RWPE2 (cell line): ENCODE results near the gene RNASE4.

Experiments used
- ATAC-seq: fragments of 200-7000 bp; cut with Tn5 transposase; 3 replicates; pipeline ENCODE4 v1.9.1; 2021; ENCODE audit warnings: low read depth
- DNase-seq: peaks from one replicate; pipeline ENCODE4 v3.0.0-alpha.2; 2020; ENCODE audit warnings: low spot score
- H3K27ac ChIP-seq: fragments of 450-650 bp; 2 replicates; pipeline ENCODE4 v1.5.1; 2017; ENCODE audit warnings: mild to moderate bottlenecking; ENCODE audit not compliant: poor library complexity, severe bottlenecking
- H3K27me3 ChIP-seq: fragments of 250-450 bp; sonication (Bioruptor Pico); 2 replicates; pipeline ENCODE4 v1.5.1; 2021; ENCODE audit warnings: mild to moderate bottlenecking, moderate library complexity; ENCODE audit not compliant: insufficient read depth, poor library complexity, severe bottlenecking
- H3K36me3 ChIP-seq: fragments of 250-450 bp; sonication (Bioruptor Pico); 2 replicates; pipeline ENCODE4 v1.5.1; 2020; ENCODE audit warnings: low read depth, mild to moderate bottlenecking, moderate library complexity
- H3K4me1 ChIP-seq: fragments of 250-450 bp; sonication (Bioruptor Pico); 2 replicates; pipeline ENCODE4 v1.5.1; 2021; ENCODE audit warnings: mild to moderate bottlenecking, moderate library complexity; ENCODE audit not compliant: insufficient read depth, poor library complexity, severe bottlenecking
- H3K4me3 ChIP-seq: fragments of 250-450 bp; sonication (Bioruptor Pico); 2 replicates; pipeline ENCODE4 v1.5.1; 2021; ENCODE audit warnings: mild to moderate bottlenecking, moderate library complexity; ENCODE audit not compliant: severe bottlenecking
- H3K9me3 ChIP-seq: fragments of 250-450 bp; sonication (Bioruptor Pico); 2 replicates; pipeline ENCODE4 v1.5.1; 2021; ENCODE audit warnings: mild to moderate bottlenecking, moderate library complexity; ENCODE audit not compliant: severe bottlenecking
- CTCF ChIP-seq: fragments of 450-650 bp; IDR thresholded peaks from one replicate; pipeline ENCODE4 v1.5.1; 2017; ENCODE audit warnings: mild to moderate bottlenecking, moderate library complexity; ENCODE audit not compliant: poor library complexity, severe bottlenecking

Gene RNASE4

GRCh38 chr14:20750194-20750593 lies 65.8 kb downstream of the RNASE4 start:
- no peak overlapping the region for H3K4me3 ChIP-seq
- ATAC-seq: no peak
- no peaks in the 10 kb centered on the region for H3K27me3 ChIP-seq
- no peak for DNase-seq
- H3K36me3 ChIP-seq: no peaks in the 10 kb centered on the region
- no peak for TF ChIP-seq CTCF
- H3K27ac ChIP-seq: no peak overlapping the region
- H3K4me1 ChIP-seq: no peaks in the 10 kb centered on the region
- peaks cover 10% of the 10 kb centered on the region for H3K9me3 ChIP-seq
